Mesendoderm (in vitro differentiated cells): ENCODE data around the gene DCHS1.
A peak's percentile ranks its signal among the peaks of the same experiment; 100 is the strongest.

ENCODE experiments used
- DNase-seq: peaks from one replicate; pipeline ENCODE4 v3.0.0; 2013
- H2AK5ac ChIP-seq: 2 replicates; pipeline ENCODE4 v1.6.1; 2013; ENCODE audit warnings: low read length, inconsistent platforms
- H2BK120ac ChIP-seq: 2 replicates; pipeline ENCODE4 v1.6.1; 2013; ENCODE audit warnings: low read depth, mild to moderate bottlenecking, low read length, moderate library complexity, mixed read lengths
- H2BK15ac ChIP-seq: replicated peaks from 2 replicates; pipeline ENCODE4 v1.6.1; 2013; ENCODE audit warnings: low read depth, mild to moderate bottlenecking, moderate library complexity
- H2BK5ac ChIP-seq: 2 replicates; pipeline ENCODE4 v1.6.1; 2013; ENCODE audit warnings: low read length, inconsistent platforms
- H3K18ac ChIP-seq: 2 replicates; pipeline ENCODE4 v1.6.1; 2013; ENCODE audit warnings: mild to moderate bottlenecking, low read length, mixed read lengths
- H3K23ac ChIP-seq: one replicate; pipeline ENCODE4 v1.6.1; 2013; ENCODE audit warnings: low read length
- H3K27ac ChIP-seq: 2 replicates; pipeline ENCODE4 v1.5.1; 2013; ENCODE audit warnings: low read depth, mild to moderate bottlenecking, inconsistent platforms, low read length, moderate library complexity
- H3K27me3 ChIP-seq: 2 replicates; pipeline ENCODE4 v1.6.1; 2013; ENCODE audit warnings: low read length, control low read depth, mild to moderate bottlenecking, inconsistent platforms; ENCODE audit not compliant: insufficient read depth, poor library complexity
- H3K36me3 ChIP-seq: 2 replicates; pipeline ENCODE4 v1.6.1; 2013; ENCODE audit warnings: low read length, inconsistent platforms; ENCODE audit not compliant: control insufficient read depth, insufficient read depth
- H3K4ac ChIP-seq: one replicate; pipeline ENCODE4 v1.6.1; 2013; ENCODE audit warnings: low read depth, mild to moderate bottlenecking, low read length, moderate library complexity
- H3K4me1 ChIP-seq: 2 replicates; pipeline ENCODE4 v1.6.1; 2013; ENCODE audit warnings: low read depth, low read length, inconsistent platforms; ENCODE audit not compliant: control insufficient read depth
- H3K4me2 ChIP-seq: 2 replicates; pipeline ENCODE4 v1.6.1; 2013; ENCODE audit warnings: low read length
- H3K4me3 ChIP-seq: 2 replicates; pipeline ENCODE4 v1.5.1; 2013; ENCODE audit warnings: mild to moderate bottlenecking, low read length
- H3K56ac ChIP-seq: one replicate; pipeline ENCODE4 v1.6.1; 2013; ENCODE audit warnings: low read length
- H3K79me1 ChIP-seq: 2 replicates; pipeline ENCODE4 v1.6.1; 2013; ENCODE audit warnings: low read length, inconsistent platforms
- H3K79me2 ChIP-seq: 2 replicates; pipeline ENCODE4 v1.6.1; 2013; ENCODE audit warnings: mild to moderate bottlenecking, low read length; ENCODE audit not compliant: control insufficient read depth, insufficient read depth
- H3K9ac ChIP-seq: 2 replicates; pipeline ENCODE4 v1.6.1; 2013; ENCODE audit warnings: low read length, inconsistent platforms
- H4K5ac ChIP-seq: one replicate; pipeline ENCODE4 v1.6.1; 2013; ENCODE audit warnings: low read length
- H4K8ac ChIP-seq: one replicate; pipeline ENCODE4 v1.6.1; 2013; ENCODE audit warnings: low read depth, mild to moderate bottlenecking, control low read depth, low read length, moderate library complexity
- WGBS: extraction: QIAGEN DNeasy Blood & Tissue Kit; methylation state at CpG from one replicate; pipeline ENCODE4 v1.1.7; 2013; ENCODE audit warnings: low lambda C conversion rate, missing lambda C conversion rate; ENCODE audit not compliant: insufficient coverage; ENCODE audit errors: extremely low coverage; 5-methylcytosine and 5-hydroxymethylcytosine counted together

The DCHS1 gene

GRCh38 chr11:6608726-6609501, 46.7 kb downstream of the DCHS1 start:
- Histone ChIP-seq H3K36me3 (peaks cover 19% of the 10 kb centered on the region), H3K4ac (no peak overlapping the region), H3K79me1 (peaks cover 25% of the 10 kb centered on the region), H3K4me1 (peaks cover 9% of the 10 kb centered on the region), H3K4me3 (no peak overlapping the region), H3K56ac (no peak overlapping the region), H3K27ac (no peak overlapping the region), H3K9ac (no peak overlapping the region), H2BK120ac (no peak overlapping the region), H3K27me3 (no peaks in the 10 kb centered on the region), H3K18ac (no peak overlapping the region), H2BK5ac (no peak overlapping the region), H2AK5ac (no peak overlapping the region), H2BK15ac (no peak overlapping the region), H4K5ac (no peak overlapping the region), H3K23ac (peak overlapping the region; percentile 20), H3K79me2 (peaks cover 36% of the 10 kb centered on the region), H3K4me2 (no peak overlapping the region), H4K8ac (no peak overlapping the region)
- no CpG with 5 or more reads among the region's 14 CpGs for WGBS
- DNase-seq: no peak

GRCh38 chr11:6608011-6608410, 47.6 kb downstream of the DCHS1 start:
- Histone ChIP-seq H4K8ac (no peak overlapping the region), H3K4me1 (peaks cover 9% of the 10 kb centered on the region)

GRCh38 chr11:6607190-6607795, 48.3 kb downstream of the DCHS1 start:
- no peak overlapping the region for H4K8ac ChIP-seq
- peaks cover 9% of the 10 kb centered on the region for H3K4me1 ChIP-seq
- H4K5ac ChIP-seq: no peak overlapping the region
- H2BK5ac ChIP-seq: no peak overlapping the region
- no peak overlapping the region for H3K4ac ChIP-seq
- H3K27me3 ChIP-seq: no peaks in the 10 kb centered on the region
- H3K56ac ChIP-seq: peak overlapping the region; percentile 61
- peak overlapping the region; percentile 41 for H3K9ac ChIP-seq
- peaks cover 19% of the 10 kb centered on the region for H3K36me3 ChIP-seq
- H3K79me2 ChIP-seq: peaks cover 46% of the 10 kb centered on the region
- no peak overlapping the region for H2BK15ac ChIP-seq
- H2BK120ac ChIP-seq: no peak overlapping the region
- H3K27ac ChIP-seq: no peak overlapping the region
- no peak overlapping the region for H3K4me2 ChIP-seq
- no peak overlapping the region for H3K4me3 ChIP-seq
- H3K18ac ChIP-seq: no peak overlapping the region
- no peak overlapping the region for H3K23ac ChIP-seq
- no peak for DNase-seq
- no peak overlapping the region for H2AK5ac ChIP-seq
- H3K79me1 ChIP-seq: peaks cover 30% of the 10 kb centered on the region

More at GRCh38 chr11:6608011-6608410, 47.6 kb downstream of the DCHS1 start:
- Histone ChIP-seq H3K56ac (no peak overlapping the region), H4K5ac (no peak overlapping the region), H3K4ac (no peak overlapping the region), H3K18ac (no peak overlapping the region), H2BK5ac (no peak overlapping the region), H3K27me3 (no peaks in the 10 kb centered on the region), H2BK15ac (no peak overlapping the region), H2AK5ac (no peak overlapping the region), H3K79me1 (peaks cover 27% of the 10 kb centered on the region), H3K9ac (no peak overlapping the region), H2BK120ac (no peak overlapping the region), H3K27ac (no peak overlapping the region), H3K4me2 (no peak overlapping the region), H3K79me2 (peaks cover 39% of the 10 kb centered on the region), H3K36me3 (peaks cover 19% of the 10 kb centered on the region), H3K4me3 (no peak overlapping the region), H3K23ac (no peak overlapping the region)
- WGBS: no CpG with 5 or more reads among the region's 9 CpGs
- DNase-seq: no peak

- H3K18ac ChIP-seq: no peak overlapping the region
- no peak overlapping the region for H2AK5ac ChIP-seq
- H3K56ac ChIP-seq: peak overlapping the region; percentile 85
- H3K27ac ChIP-seq: peak overlapping the region; percentile 81
- no CpG with 5 or more reads among the region's 11 CpGs for WGBS
- no peak overlapping the region for H3K23ac ChIP-seq
- H2BK15ac ChIP-seq: no peak overlapping the region
- peaks cover 19% of the 10 kb centered on the region for H3K36me3 ChIP-seq
- peak overlapping the region; percentile 15 for H3K4me2 ChIP-seq
- peak overlapping the region; percentile 63 for H3K9ac ChIP-seq
- peaks cover 9% of the 10 kb centered on the region for H3K4me1 ChIP-seq
- peak overlapping the region; percentile 39 for H3K4ac ChIP-seq
- no peak overlapping the region for H4K8ac ChIP-seq
- H3K79me1 ChIP-seq: peaks cover 34% of the 10 kb centered on the region
- H3K27me3 ChIP-seq: no peaks in the 10 kb centered on the region
- peaks cover 51% of the 10 kb centered on the region for H3K79me2 ChIP-seq
- H3K4me3 ChIP-seq: no peak overlapping the region
- peak; percentile 98 for DNase-seq
- H4K5ac ChIP-seq: no peak overlapping the region
- peak overlapping the region; percentile 36 for H2BK5ac ChIP-seq
- H2BK120ac ChIP-seq: no peak overlapping the region
These were observed 49.0 kb downstream of the DCHS1 start for GRCh38 chr11:6606471-6607189.

GRCh38 chr11:6604790-6605189, 50.8 kb downstream of the DCHS1 start:
- Histone ChIP-seq H3K23ac (no peak overlapping the region), H3K4me2 (peak overlapping the region; percentile 83), H2BK15ac (no peak overlapping the region), H3K4me1 (peaks cover 9% of the 10 kb centered on the region), H3K9ac (peak overlapping the region; percentile 98), H2BK120ac (no peak overlapping the region), H4K8ac (no peak overlapping the region), H3K36me3 (peaks cover 15% of the 10 kb centered on the region), H3K79me1 (peaks cover 30% of the 10 kb centered on the region), H3K18ac (no peak overlapping the region), H3K79me2 (peaks cover 44% of the 10 kb centered on the region), H3K4ac (no peak overlapping the region), H3K27ac (no peak overlapping the region), H3K56ac (peak overlapping the region; percentile 98), H2BK5ac (no peak overlapping the region), H4K5ac (no peak overlapping the region), H3K4me3 (peak overlapping the region; percentile 97), H2AK5ac (no peak overlapping the region), H3K27me3 (no peaks in the 10 kb centered on the region)
- no CpG with 5 or more reads among the region's 3 CpGs for WGBS
- DNase-seq: no peak
